NAMALWA (cell line): ENCODE measurements around the gene RHBDL2.
A peak's percentile ranks its signal among the peaks of the same experiment; 100 is the strongest.
"Not testable (repeated sequence)": the region's sequence is repeated elsewhere in the genome, so short reads cannot be mapped to it uniquely, and the experiment has no call there.

Experiments
- DNase-seq: peaks from one replicate; pipeline ENCODE4 v3.0.0-alpha.2; 2015; ENCODE audit warnings: low spot score

The RHBDL2 gene

GRCh38 chr1:38932571-38932970 is 9.1 kb downstream of the RHBDL2 start:
- no peak for DNase-seq

- no peak for DNase-seq
Observed at GRCh38 chr1:38929476-38929875, 12.2 kb downstream of the RHBDL2 start.

- no peak for DNase-seq
Observed at GRCh38 chr1:38929054-38929453, 12.6 kb downstream of the RHBDL2 start.

- DNase-seq, result no peak
Observed at GRCh38 chr1:38926091-38926490, 15.5 kb downstream of the RHBDL2 start.

GRCh38 chr1:38925391-38925790 is 16.2 kb downstream of the RHBDL2 start:
- DNase-seq, result no peak

GRCh38 chr1:38923607-38924006 is 18.0 kb downstream of the RHBDL2 start:
- DNase-seq, result no peak

GRCh38 chr1:38919130-38919529 is 22.5 kb downstream of the RHBDL2 start:
- no peak for DNase-seq

- DNase-seq, result no peak
Observed at GRCh38 chr1:38918568-38918967, 23.1 kb downstream of the RHBDL2 start.

- DNase-seq, result no peak
Observed at GRCh38 chr1:38917772-38918171, 23.9 kb downstream of the RHBDL2 start.

GRCh38 chr1:38917337-38917736 is 24.3 kb downstream of the RHBDL2 start:
- no peak for DNase-seq

GRCh38 chr1:38915352-38915948 is 26.2 kb downstream of the RHBDL2 start:
- no peak for DNase-seq

- not testable (repeated sequence) for DNase-seq
Observed at GRCh38 chr1:38914908-38915307, 26.7 kb downstream of the RHBDL2 start.

GRCh38 chr1:38908821-38909220 is 32.8 kb downstream of the RHBDL2 start:
- no peak for DNase-seq

GRCh38 chr1:38905985-38906384 is 35.6 kb downstream of the RHBDL2 start:
- no peak for DNase-seq

GRCh38 chr1:38899560-38899959 is 42.1 kb downstream of the RHBDL2 start:
- no peak for DNase-seq

GRCh38 chr1:38898653-38899230 is 42.9 kb downstream of the RHBDL2 start:
- DNase-seq, result no peak

- no peak for DNase-seq
Observed at GRCh38 chr1:38896169-38896568, 45.5 kb downstream of the RHBDL2 start.

GRCh38 chr1:38892976-38893375 is 48.7 kb downstream of the RHBDL2 start:
- DNase-seq, result no peak

GRCh38 chr1:38891753-38892152 is 49.9 kb downstream of the RHBDL2 start:
- DNase-seq, result peak; percentile 32

GRCh38 chr1:38889589-38889988 is 52.0 kb downstream of the RHBDL2 start:
- DNase-seq, result no peak

- no peak for DNase-seq
Observed at GRCh38 chr1:38888423-38889333, 53.0 kb downstream of the RHBDL2 start.

- DNase-seq, result no peak
Observed at GRCh38 chr1:38885092-38885491, 56.5 kb downstream of the RHBDL2 start.

GRCh38 chr1:38881487-38881886 is 60.1 kb downstream of the RHBDL2 start, which contains the start of gene GJA9:
Gene GJA9 (minus strand): TSS chr1:38881587. CDS start chr1:38876098, 5,489 bp downstream.
- no peak for DNase-seq
